GM18526 (cell line): ENCODE data around the gene KIFC3.

ENCODE experiments used
- POLR2A ChIP-seq: IDR thresholded peaks from 3 replicates; pipeline ENCODE4 v1.6.1; 2011; ENCODE audit not compliant: insufficient read length; ENCODE audit errors: extremely low read depth

KIFC3 gene, protein sequence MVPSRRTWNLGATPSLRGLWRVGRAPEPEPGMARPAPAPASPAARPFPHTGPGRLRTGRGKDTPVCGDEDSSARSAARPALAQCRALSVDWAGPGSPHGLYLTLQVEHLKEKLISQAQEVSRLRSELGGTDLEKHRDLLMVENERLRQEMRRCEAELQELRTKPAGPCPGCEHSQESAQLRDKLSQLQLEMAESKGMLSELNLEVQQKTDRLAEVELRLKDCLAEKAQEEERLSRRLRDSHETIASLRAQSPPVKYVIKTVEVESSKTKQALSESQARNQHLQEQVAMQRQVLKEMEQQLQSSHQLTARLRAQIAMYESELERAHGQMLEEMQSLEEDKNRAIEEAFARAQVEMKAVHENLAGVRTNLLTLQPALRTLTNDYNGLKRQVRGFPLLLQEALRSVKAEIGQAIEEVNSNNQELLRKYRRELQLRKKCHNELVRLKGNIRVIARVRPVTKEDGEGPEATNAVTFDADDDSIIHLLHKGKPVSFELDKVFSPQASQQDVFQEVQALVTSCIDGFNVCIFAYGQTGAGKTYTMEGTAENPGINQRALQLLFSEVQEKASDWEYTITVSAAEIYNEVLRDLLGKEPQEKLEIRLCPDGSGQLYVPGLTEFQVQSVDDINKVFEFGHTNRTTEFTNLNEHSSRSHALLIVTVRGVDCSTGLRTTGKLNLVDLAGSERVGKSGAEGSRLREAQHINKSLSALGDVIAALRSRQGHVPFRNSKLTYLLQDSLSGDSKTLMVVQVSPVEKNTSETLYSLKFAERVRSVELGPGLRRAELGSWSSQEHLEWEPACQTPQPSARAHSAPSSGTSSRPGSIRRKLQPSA

DNA sequence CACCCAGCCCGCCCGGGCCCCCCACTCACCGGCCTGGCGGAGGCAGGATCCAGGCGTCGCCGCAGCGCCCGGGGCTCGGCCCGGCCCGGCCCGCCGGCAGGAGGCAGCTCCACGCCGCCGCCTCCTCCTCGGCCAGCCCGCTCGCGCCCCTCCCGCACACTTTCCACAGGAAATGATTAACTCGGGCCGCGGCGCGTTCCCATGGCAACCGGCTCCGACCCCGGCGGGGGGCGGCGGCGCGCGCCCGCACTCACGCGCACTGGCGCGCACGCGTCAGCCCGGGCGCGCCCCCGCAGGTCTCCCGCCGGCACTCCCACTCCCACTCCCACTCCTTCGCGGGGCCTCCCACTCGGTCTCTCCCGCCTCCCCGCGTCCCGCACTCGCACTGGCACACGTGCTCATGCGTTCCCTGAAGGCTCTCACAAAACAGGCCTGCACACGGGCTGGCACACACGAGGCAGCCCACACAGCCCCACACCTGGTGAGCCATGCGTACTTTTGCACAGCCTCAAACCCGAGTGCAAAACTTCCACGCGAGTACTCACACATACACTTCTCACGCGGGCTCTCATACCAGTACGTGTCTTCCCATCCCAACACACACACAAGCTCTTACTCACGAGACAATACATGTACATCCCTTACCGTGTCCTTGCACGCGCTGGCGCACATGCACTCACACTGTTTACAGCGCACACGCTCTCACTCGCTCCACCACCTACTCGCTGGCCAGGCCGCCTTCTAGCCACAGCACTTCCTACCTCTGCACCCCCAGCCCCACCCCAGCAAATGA is at the start of gene KIFC3:
TSS of gene KIFC3 (minus strand) at position 151 of the 793 bp plus-strand sequence. CDS start 4,248 bp downstream, outside the sequence.
- no peak for TF ChIP-seq POLR2A

DNA sequence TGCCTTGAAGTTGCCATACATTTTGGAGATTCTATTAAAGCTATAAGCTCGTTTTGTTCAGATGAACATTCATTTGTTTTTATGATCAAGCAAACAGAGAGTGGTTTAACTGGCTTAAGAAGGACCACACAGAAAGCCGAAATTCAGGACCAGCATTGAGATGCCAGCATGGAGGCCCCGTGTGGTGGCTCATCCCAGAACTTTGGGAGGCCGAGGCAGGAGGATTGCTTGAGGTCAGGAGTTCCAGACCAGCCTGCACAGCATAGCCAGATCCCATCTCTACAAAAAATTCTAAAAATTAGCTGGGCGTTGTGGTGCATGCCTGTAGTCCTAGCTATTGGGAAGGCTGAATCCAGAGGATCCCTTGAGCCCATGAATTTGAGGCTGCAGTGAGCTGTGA is 45.9 kb upstream of the KIFC3 start:
- no peak for TF ChIP-seq POLR2A

DNA sequence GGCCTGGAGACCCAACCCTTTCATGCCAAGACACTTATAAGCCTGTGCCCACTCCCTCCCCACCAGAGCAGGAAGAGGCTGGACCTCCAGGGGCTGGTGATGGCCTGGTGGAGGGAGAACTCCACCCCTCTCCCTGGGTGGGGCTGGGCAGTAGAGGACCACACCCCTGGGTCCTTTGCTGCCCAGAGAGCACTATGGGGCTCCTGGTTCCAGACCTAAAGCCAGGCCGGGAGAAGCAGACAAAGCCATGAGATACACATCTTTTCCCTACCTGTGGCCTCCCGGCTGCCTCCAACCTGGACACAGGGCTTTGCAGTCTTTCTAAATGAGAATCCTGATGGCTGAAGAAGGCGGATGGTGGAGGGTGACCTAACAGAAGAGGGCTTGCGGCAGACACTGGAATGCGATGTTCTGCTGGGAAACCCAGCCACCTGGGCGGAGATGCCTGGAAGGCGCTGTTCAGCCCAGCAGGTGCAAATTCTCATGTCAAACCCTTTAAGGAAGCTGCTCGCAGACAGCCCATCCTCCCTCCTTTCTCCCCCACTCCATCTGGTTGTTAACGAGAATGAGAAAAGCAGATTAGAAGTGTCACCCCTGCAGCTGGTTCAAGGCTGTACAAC is 43.9 kb upstream of the KIFC3 start:
- no peak for TF ChIP-seq POLR2A

DNA sequence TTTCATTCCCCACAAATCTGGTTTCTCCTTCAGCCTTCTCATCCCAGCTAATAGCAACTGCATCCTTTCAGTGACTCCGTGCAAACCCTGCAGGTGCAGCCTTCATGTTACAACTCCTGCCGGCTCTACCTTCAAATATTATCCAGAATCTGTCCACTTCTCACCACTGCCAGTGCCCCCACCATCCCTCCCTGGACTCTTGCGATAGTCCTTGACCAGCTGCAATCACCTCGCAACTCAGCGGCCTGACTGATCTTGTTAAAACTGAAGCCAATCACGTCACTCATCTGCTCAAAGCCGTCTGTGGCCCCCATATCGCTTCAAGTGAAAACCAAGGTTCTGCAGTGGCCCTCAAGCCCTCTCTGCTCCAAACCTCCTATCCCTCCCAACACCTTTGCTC is 42.8 kb upstream of the KIFC3 start:
- TF ChIP-seq POLR2A, result no peak

DNA sequence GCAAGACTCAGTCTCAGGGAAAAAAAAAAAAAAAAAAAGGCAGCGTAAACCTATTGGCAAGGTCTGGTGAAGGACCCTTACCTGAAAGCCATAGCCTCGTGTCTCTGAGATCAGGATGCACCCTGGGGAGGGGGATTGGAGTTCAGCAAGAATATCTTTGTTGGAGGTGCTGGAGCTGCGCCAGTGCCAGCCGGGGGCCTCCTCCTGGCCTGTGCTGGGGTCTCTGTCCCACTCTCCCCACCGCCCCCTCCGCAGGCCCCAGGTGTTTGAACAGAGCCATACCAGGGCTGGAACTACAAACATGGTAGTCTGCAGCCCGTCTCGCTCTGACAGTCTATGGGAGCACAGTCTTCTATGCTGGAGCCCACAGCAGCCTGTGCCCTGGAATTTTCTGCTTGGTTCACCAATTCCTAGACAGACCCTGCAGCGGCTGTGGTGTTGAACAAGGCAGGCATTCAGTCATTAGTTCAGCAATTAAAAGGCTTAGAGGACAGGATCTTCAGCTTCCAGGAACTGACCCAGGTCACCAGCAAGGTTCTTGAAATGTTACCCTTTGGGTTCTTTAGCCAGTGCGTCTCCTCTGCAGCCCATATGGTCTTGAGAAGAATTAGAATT is 42.2 kb upstream of the KIFC3 start:
- TF ChIP-seq POLR2A, result no peak

DNA sequence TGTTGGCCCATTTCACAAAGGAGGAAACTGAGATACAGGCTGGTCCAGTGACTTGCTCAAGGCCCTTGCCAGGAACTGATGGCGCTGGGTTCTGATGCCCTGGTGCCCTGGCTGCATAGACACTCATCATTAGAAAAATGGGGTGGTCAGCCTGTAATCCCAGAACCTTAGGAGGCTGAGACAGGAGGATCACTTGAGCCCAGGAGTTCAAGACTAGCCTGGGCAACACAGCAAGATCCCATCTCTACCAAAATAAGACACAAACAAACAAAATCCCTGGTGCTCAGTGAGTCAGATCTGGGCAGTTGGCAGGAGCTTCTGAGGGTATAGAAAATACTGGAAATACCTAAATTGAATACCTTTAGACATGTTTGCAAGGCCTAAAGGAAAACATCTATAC is 41.1 kb upstream of the KIFC3 start:
- no peak for TF ChIP-seq POLR2A

DNA sequence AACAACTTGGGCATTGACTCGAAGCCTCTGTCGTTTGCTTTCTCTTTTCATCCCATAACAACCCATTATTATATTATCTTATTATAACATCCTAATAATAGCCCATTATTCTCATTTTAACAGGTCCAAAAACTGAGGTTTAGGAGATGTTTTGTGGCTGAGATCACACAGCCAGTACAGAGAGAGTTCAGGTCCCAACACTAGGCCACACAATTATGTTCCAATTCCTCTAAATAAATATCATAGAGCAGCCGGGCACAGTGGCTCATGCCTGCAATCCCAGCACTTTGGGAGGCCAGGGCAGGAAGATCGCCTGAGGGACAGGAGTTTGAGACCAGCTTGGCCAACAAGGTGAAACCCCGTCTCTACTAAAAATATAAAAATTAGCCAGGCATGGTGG is 40.3 kb upstream of the KIFC3 start:
- TF ChIP-seq POLR2A, result no peak

DNA sequence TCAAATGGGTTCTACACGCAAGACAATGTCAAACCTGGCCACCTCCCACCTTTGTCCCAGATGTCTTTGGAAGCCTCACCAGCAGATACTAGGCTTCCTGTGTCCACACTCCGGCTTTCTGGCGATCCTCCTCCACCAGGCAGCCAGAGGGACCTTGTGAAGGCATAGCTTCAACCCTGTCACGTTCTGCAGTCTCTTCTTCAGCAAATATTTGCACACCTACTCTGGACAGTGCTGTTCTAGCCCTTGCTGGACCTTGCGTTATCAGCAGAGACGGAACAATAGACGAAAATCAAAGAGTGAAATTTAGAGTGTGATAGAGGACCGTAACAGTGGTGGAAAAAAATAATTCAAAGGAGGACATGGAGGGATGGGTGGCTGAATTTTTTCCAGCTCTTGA is 38.5 kb upstream of the KIFC3 start:
- TF ChIP-seq POLR2A, result no peak

DNA sequence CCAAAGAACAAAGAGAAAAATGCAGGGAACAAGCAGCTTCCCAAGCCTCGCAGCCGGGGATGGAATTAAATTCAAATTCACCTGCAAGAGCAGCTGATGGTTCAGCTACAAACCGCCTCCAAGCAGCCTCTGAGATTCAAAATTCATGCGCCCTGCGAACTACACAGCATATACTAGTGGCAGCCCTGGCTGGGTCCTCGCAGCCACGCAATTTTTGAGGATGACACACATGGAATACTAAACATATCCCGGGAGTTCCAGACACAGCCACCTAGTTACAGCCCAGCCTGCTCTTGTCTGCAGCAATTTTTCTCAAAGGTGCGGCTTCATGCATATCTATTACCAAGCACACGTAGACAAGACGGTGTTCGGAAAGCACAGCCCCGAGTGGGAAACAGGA is 35.9 kb upstream of the KIFC3 start:
- no peak for TF ChIP-seq POLR2A

DNA sequence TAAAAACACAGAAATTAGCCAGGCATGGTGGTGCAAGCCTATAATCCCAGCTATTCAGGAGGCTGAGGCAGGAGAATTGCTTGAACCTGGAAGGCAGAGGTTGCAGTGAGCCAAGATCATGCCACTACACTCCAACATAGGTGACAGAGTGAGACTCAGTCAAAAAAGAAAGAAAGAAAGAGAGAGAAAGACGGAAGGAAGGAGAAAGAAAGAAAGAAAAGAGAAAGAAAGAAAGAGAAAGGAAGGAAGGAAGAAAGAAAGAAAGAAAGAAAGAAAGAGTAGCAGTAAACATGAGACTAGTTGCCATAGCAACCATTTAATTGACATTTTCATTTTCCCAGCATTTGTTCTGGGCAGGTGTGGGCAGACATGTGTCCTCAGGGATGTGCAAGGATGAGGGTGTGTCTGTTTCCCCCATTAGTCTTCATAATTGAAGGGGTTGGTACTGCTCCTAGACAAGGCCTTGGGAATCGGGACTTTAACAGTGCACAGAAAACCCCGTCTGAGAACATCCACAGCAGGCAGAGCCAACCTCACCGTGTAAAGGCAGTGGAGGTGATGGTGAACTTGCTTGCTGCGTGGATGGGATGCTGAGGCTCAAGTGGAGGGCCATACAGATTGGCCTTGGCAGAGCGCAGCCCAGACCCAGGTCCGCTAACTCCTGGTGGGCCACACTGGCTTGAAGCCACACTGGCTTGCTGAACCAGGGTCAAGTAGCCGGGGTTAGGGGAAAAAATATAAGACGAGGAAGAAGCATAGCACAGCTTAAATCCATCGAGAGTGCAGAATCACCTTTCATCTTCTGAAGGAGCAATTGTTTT is 35.2 kb upstream of the KIFC3 start:
- TF ChIP-seq POLR2A, result no peak

DNA sequence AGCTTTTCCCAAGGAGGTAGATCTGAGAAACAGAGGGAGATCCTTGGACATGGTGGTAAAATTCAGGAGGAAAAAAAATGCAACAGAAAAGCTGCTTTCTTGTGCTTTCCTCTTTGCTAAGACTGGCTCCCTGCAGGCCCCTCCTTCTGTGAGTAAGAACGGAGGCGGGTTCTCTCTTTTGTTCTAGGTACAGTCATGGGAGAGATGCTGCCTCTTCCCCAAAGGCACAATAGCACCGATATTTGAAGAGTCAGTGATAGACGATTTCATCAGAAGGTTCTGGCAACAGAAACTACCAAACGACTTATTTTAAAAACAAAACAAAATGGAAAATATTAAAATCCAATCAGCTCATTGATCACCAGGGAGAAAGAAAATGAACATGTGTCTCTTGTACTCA is 32.6 kb upstream of the KIFC3 start:
- TF ChIP-seq POLR2A, result no peak

DNA sequence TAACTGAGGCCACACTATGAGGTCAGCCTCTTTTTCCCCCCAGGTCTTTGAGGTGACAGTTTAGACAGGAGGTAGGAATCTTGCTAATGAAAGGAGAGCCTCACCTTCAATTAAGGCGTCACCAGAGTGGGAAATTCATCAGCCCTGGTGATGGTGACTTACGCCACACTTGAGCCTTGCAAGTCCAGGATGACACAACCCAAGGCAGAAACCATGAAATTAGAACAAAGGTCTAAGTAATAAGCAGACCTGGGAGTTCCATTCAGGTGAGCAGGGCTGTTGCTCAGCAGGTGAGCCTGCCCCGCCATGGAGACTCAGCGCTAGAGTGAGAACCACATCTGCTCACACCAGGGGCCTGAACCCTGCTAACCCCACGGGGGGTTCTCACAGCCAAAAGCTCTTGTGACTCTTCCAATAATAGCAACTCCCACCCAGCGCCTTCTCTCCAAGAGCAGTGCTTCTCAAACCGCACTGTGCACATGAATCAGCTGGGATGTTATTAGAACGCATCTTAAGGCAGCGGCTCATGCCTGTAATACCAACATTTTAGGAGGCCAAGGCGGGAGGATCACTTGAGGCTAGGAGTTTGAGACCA is 28.7 kb upstream of the KIFC3 start:
- no peak for TF ChIP-seq POLR2A

DNA sequence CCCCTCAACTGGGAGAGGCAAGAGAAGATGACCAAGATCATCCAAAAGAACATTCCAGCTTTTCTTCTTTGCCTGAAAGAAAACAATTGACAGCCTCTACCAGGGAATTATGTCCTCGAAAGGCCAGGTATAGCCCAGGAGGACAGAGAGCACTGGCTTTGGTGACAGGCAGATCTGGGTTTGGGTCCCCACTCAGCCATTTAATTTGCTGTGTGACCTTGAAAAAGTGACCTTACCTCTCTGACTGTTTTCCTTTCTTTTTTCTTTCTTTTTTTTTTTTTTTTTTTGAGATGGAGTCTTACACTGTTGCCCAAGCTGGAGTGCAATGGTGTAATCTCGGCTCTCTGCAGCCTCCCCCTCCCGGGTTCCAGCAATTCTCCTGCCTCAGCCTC is 27.7 kb upstream of the KIFC3 start:
- TF ChIP-seq POLR2A, result no peak

DNA sequence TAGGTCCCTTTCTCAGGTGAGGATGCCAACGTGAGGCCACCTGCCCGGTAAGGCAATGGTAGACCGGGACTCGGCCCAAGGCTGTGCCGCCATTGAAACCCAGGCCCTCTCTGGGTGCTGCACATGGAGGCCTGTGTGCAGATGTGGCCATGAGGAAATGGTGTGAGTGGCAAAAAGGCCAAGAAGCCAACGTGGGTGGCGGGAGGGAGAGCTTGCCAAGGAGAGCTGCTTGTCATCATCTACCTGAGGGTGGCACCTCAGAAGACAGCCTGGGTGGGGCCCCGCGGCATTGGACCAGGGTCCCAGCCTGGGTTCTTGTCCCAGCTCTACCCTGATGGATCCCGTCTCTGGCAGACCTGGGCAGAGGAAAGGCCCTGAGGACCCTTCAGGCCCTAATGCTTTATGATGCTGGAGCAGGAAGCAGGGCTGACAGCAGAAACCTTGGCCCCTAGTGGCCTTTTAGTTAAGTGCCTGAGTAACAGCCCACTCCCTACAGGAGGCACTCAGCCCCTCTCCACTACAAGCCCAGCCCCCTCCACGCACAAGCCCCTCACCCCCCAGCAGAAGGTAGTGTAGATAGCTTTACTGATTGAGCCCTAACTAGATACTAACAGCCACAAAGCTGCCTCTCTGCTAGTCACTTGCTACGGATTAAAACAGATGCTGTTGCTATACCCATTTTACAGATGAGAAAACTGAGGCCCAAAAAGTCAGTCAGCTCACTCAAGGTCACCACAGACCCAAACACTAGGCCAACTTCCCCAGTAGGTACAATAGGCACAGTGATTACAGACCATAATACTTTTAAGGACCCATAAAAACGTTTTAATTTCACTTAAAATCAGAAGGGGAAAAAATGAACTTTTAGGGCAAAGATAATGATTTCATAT is 26.2 kb upstream of the KIFC3 start:
- TF ChIP-seq POLR2A, result no peak
